ENCODE results near the gene REELD1.

REELD1 gene

GRCh38 chr4:146237092-146237491, 22.8 kb downstream of the REELD1 start:
- TF ChIP-seq REST (IDR thresholded peaks at IDR 0.05; ENCODE audit: insufficient read depth in 1 of 2, low read depth in 2 of 2, low read length in 2 of 2) (no peak), POLR2AphosphoS5 (IDR thresholded peaks at IDR 0.05; ENCODE audit: low read depth, low read length) (no peak), SIN3A (IDR thresholded peaks at IDR 0.05; ENCODE audit: borderline replicate concordance, insufficient read depth, low read length) (no peak), FOXP2 (optimal IDR thresholded peaks at IDR 0.05; ENCODE audit: borderline replicate concordance, extremely low read depth, extremely low read length, insufficient read depth) (no peak), TAF1 (IDR thresholded peaks at IDR 0.05; ENCODE audit: borderline replicate concordance, insufficient read depth, low read length) (no peak)

- TF ChIP-seq TAF1 (IDR thresholded peaks at IDR 0.05; ENCODE audit: borderline replicate concordance, insufficient read depth, low read length) = no peak
- TF ChIP-seq REST (IDR thresholded peaks at IDR 0.05; ENCODE audit: insufficient read depth in 1 of 2, low read depth in 2 of 2, low read length in 2 of 2) = no peak
- no peak for TF ChIP-seq FOXP2 (optimal IDR thresholded peaks at IDR 0.05; ENCODE audit: borderline replicate concordance, extremely low read depth, extremely low read length, insufficient read depth)
- no peak for TF ChIP-seq SIN3A (IDR thresholded peaks at IDR 0.05; ENCODE audit: borderline replicate concordance, insufficient read depth, low read length)
- TF ChIP-seq POLR2AphosphoS5 (IDR thresholded peaks at IDR 0.05; ENCODE audit: low read depth, low read length) = no peak
Measured at GRCh38 chr4:146238107-146238506, 23.8 kb downstream of the REELD1 start.

- TF ChIP-seq SIN3A (IDR thresholded peaks at IDR 0.05; ENCODE audit: borderline replicate concordance, insufficient read depth, low read length) (no peak), FOXP2 (optimal IDR thresholded peaks at IDR 0.05; ENCODE audit: borderline replicate concordance, extremely low read depth, extremely low read length, insufficient read depth) (no peak), REST (IDR thresholded peaks at IDR 0.05; ENCODE audit: insufficient read depth in 1 of 2, low read depth in 2 of 2, low read length in 2 of 2) (no peak), POLR2AphosphoS5 (IDR thresholded peaks at IDR 0.05; ENCODE audit: low read depth, low read length) (no peak), TAF1 (IDR thresholded peaks at IDR 0.05; ENCODE audit: borderline replicate concordance, insufficient read depth, low read length) (no peak)
Measured at GRCh38 chr4:146243141-146243882, 29.0 kb downstream of the REELD1 start.

- TF ChIP-seq TAF1 (IDR thresholded peaks at IDR 0.05; ENCODE audit: borderline replicate concordance, insufficient read depth, low read length) (no peak), REST (IDR thresholded peaks at IDR 0.05; ENCODE audit: insufficient read depth in 1 of 2, low read depth in 2 of 2, low read length in 2 of 2) (no peak), POLR2AphosphoS5 (IDR thresholded peaks at IDR 0.05; ENCODE audit: low read depth, low read length) (no peak), FOXP2 (optimal IDR thresholded peaks at IDR 0.05; ENCODE audit: borderline replicate concordance, extremely low read depth, extremely low read length, insufficient read depth) (no peak)
Measured at GRCh38 chr4:146243883-146244277, 29.5 kb downstream of the REELD1 start.
